HepG2 (cell line): ENCODE measurements around the gene YTHDF1.

ENCODE experiments used
- EP300 ChIP-seq, 3 experiments: sonication (generic) in 1 of 3; formaldehyde crosslinking in 1 of 3; IDR thresholded peaks; 2 replicates each; pipeline versions ENCODE4 v1.5.1 to v1.6.1; 2011 to 2020; ENCODE audit warnings: low read depth in 2 of 3, low read length in 2 of 3, borderline replicate concordance in 1 of 3, improper control_type of control experiment in 1 of 3, mild to moderate bottlenecking in 1 of 3, missing genetic modification reagents in 1 of 3, moderate library complexity in 1 of 3
- TF ChIP-seq, protein P1 (sequence below): sonication (generic); formaldehyde crosslinking; IDR thresholded peaks from 2 replicates; pipeline ENCODE4 v1.5.0; 2020; ENCODE audit warnings: mild to moderate bottlenecking, missing genetic modification reagents, moderate library complexity

GRCh38 chr20:63219866-63220521 lies 4.1 kb upstream of the YTHDF1 start:
- TF ChIP-seq, protein P1, sequence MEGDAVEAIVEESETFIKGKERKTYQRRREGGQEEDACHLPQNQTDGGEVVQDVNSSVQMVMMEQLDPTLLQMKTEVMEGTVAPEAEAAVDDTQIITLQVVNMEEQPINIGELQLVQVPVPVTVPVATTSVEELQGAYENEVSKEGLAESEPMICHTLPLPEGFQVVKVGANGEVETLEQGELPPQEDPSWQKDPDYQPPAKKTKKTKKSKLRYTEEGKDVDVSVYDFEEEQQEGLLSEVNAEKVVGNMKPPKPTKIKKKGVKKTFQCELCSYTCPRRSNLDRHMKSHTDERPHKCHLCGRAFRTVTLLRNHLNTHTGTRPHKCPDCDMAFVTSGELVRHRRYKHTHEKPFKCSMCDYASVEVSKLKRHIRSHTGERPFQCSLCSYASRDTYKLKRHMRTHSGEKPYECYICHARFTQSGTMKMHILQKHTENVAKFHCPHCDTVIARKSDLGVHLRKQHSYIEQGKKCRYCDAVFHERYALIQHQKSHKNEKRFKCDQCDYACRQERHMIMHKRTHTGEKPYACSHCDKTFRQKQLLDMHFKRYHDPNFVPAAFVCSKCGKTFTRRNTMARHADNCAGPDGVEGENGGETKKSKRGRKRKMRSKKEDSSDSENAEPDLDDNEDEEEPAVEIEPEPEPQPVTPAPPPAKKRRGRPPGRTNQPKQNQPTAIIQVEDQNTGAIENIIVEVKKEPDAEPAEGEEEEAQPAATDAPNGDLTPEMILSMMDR (CRISPR knock-in tag), result no peak
- TF ChIP-seq EP300 (IDR thresholded peaks at IDR 0.05; ENCODE audit: low read depth in 2 of 2, low read length in 2 of 2) (no peak), EP300 (CRISPR knock-in tag; IDR thresholded peaks at IDR 0.05; ENCODE audit: borderline replicate concordance) (no peak)
